PC-9 (cell line): Measurements from ENCODE around the gene YWHAQ.

Experiments used
- EZH2 ChIP-seq: fragments of 200-600 bp; sonication (generic); IDR thresholded peaks from 2 replicates; pipeline ENCODE4 v1.8.0; 2017; ENCODE audit warnings: antibody characterized with exemption, low read depth
- TF ChIP-seq, protein P1 (sequence below): fragments of 200-600 bp; sonication (generic); conservative IDR thresholded peaks from 2 replicates; pipeline ENCODE4 v1.6.1; 2017; ENCODE audit warnings: mixed run types, antibody characterized with exemption, mild to moderate bottlenecking, moderate library complexity

- TF ChIP-seq, protein P1, sequence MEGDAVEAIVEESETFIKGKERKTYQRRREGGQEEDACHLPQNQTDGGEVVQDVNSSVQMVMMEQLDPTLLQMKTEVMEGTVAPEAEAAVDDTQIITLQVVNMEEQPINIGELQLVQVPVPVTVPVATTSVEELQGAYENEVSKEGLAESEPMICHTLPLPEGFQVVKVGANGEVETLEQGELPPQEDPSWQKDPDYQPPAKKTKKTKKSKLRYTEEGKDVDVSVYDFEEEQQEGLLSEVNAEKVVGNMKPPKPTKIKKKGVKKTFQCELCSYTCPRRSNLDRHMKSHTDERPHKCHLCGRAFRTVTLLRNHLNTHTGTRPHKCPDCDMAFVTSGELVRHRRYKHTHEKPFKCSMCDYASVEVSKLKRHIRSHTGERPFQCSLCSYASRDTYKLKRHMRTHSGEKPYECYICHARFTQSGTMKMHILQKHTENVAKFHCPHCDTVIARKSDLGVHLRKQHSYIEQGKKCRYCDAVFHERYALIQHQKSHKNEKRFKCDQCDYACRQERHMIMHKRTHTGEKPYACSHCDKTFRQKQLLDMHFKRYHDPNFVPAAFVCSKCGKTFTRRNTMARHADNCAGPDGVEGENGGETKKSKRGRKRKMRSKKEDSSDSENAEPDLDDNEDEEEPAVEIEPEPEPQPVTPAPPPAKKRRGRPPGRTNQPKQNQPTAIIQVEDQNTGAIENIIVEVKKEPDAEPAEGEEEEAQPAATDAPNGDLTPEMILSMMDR: no peak
- no peak for TF ChIP-seq EZH2
These were observed 57.6 kb downstream of the YWHAQ start for GRCh38 chr2:9573013-9573720.
